Cerebellar nuclear complex (tissue), 1 donor: ENCODE data around the gene MLXIPL.

Source experiments
- DNase-seq, 2 experiments: peaks; one replicate each; lab custom pipeline; 2025; lab: John Stamatoyannopoulos, UW

Gene MLXIPL

DNA sequence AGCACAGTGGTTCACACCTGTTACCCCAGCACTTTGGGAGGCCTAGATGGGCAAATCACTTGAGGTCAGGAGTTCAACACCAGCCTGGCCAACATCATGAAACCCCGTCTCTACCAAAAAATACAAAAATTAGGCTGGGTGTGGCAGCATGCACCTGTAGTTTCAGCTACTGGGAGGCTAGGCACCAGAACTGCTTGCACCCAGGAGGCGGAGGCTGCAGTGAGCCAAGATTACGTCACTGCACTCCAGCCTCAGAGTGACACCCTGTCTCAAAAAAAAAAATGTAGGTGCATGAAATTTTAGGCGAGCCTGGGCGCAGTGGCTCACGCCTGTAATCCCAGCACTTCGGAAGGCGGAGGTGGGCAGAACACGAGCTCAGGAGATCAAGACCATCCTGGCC lies 76.5 kb downstream of the MLXIPL start:
- DNase-seq = no peak

DNA sequence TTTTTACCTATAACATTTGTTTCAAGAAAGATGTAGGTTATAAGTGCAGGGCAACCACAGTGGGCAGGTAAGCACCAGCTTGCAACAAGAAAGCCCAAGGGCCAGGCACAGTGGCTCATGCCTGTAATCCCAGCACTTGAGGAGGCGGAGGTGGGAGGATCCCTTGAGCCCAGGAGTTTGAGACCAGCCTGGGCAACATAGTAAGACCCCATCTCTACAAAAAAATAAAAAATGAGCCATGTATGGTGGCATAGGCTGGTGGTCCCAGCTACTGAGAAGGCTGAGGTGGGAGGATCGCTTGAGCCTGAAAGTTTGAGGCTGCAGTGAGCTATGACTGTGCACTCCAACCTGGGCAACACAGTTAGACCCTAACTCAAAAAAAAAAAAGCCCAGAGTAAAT lies 79.6 kb downstream of the MLXIPL start:
- DNase-seq = no peak
